Sigmoid colon (tissue), 7 donors: ENCODE measurements around the gene ACIN1. TPM values are rescaled to one million over a fixed set of nuclear protein-coding genes. Genes with fewer than 3 reads are reported as not detected.
A peak's percentile ranks its signal among the peaks of the same experiment; 100 is the strongest.

Experiments
- DNase-seq: peaks from one replicate; pipeline ENCODE4 v3.0.0-alpha.2; 2019
- H3K27ac ChIP-seq, 4 donors: fragments of 200-600 bp; sonication (generic); one replicate each; pipeline ENCODE4 v1.5.1; 2016 to 2019; ENCODE audit warnings: mild to moderate bottlenecking in 1 of 4
- H3K27me3 ChIP-seq, 3 donors: fragments of 200-600 bp; sonication (generic); one replicate each; pipeline ENCODE4 v1.5.1; 2019; ENCODE audit warnings: mild to moderate bottlenecking in 1 of 3
- H3K36me3 ChIP-seq, 4 donors: fragments of 200-600 bp; sonication (generic); one replicate each; pipeline ENCODE4 v1.5.1; 2016 to 2019
- H3K4me1 ChIP-seq, 4 donors: fragments of 200-600 bp; sonication (generic); one replicate each; pipeline ENCODE4 v1.5.1; 2017 to 2019
- H3K4me3 ChIP-seq, 4 donors: fragments of 200-600 bp; sonication (generic); one replicate each; pipeline ENCODE4 v1.5.1; 2017 to 2019; ENCODE audit warnings: mild to moderate bottlenecking in 2 of 4, moderate library complexity in 1 of 4
- H3K9me3 ChIP-seq, 4 donors: fragments of 200-600 bp in 3 of 4; sonication (generic) in 3 of 4; one replicate each; pipeline versions ENCODE4 v1.5.1 to v1.6.1; 2013 to 2019
- EP300 ChIP-seq, 4 donors: sonication (generic); formaldehyde crosslinking; IDR thresholded peaks; one replicate each; pipeline ENCODE4 v1.6.1; 2017; ENCODE audit warnings: antibody characterized with exemption in 4 of 4
- POLR2A ChIP-seq, 2 donors: fragments of 450-650 bp; IDR thresholded peaks; one replicate each; pipeline ENCODE4 v1.6.1; 2016; ENCODE audit warnings: antibody characterized with exemption in 2 of 2, mild to moderate bottlenecking in 2 of 2, moderate library complexity in 2 of 2
- POLR2AphosphoS5 ChIP-seq, 4 donors: sonication (generic); formaldehyde crosslinking; IDR thresholded peaks; one replicate each; pipeline ENCODE4 v1.6.1; 2017; ENCODE audit warnings: antibody characterized with exemption in 4 of 4
- WGBS, 2 donors: extraction: QIAGEN DNeasy Blood & Tissue Kit; methylation state at CpG; one replicate each; pipeline ENCODE4 v1.1.7; 2013; 5-methylcytosine and 5-hydroxymethylcytosine counted together
- intact Hi-C: fragments of 100-400 bp; cut with DNase I; formaldehyde crosslinking; loops from one replicate; pipeline ENCODE4 v1.15.1; 2023
- polyA plus RNA-seq, 3 donors: library from polyadenylated mRNA; stranded (reverse); fragments of 200-250 nt; gene quantifications; one replicate each; pipeline ENCODE4 v1.2.3, GENCODE V29; 2013
- total RNA-seq, 4 donors: library from RNA; depleted of rRNA; stranded (reverse); fragments of >200 nt; gene quantifications; one replicate each; pipeline ENCODE4 v1.1.0, GENCODE V29; 2016
- TF ChIP-seq, protein P1 (sequence below), 4 experiments: fragments of 450-650 bp in 3 of 4; fragments of 200-600 bp in 1 of 4; IDR thresholded peaks; one replicate each; pipeline ENCODE4 v1.5.1; 2016 to 2019; ENCODE audit warnings: antibody characterized with exemption in 4 of 4, mild to moderate bottlenecking in 3 of 4, moderate library complexity in 2 of 4
- donor health status: healthy with polysubstance abuse.
- donor health status: Bipolar disorder and iron deficiency.
- donor health status: healthy.

ACIN1 gene
- total and polyA plus RNA-seq, 7 donors, result 37.8 to 129 (median 88.4) TPM

DNA sequence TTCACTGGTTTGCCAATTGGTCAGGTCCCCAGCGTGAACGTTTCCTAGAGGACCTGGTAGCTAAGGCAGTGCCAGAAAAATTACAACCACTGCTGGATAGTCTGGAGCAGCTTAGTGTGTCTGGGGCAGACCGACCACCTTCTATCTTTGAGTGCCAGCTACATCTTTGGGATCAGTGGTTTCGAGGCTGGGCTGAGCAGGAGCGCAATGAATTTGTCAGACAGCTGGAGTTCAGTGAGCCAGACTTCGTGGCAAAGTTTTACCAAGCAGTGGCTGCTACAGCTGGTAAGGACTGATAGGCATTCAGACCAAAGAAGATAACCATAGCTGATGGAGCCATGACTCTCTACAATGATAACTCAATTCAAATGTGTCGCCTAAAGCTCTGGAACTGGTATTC, 2.9 kb upstream of the ACIN1 start:
- intact Hi-C loops, result loop anchor here (5.0 to 10.0 kb wide), 3 partner anchors 207 to 457 kb away; partner anchors contain the start of genes BCL2L2, LRP10, PPP1R3E and THTPA
- Histone ChIP-seq H3K9me3 (no peaks in the 10 kb centered on the region), H3K4me3 (no peak overlapping the region), H3K4me1 (peaks cover 0 to 39% (median 30%) of the 10 kb centered on the region in 4 donors), H3K27ac (peak overlapping the region in 1 of 4 donors; percentile 11), H3K27me3 (no peaks in the 10 kb centered on the region), H3K36me3 (peaks cover 0 to 25% (median 12%) of the 10 kb centered on the region in 4 donors)
- WGBS, 2 donors, result 88 to 89% methylated on average over 7 of the region's 7 CpGs
- TF ChIP-seq POLR2AphosphoS5 (IDR thresholded peaks at IDR 0.05), result no peak
- no peak for TF ChIP-seq POLR2A (IDR thresholded peaks at IDR 0.05)
- TF ChIP-seq EP300 (IDR thresholded peaks at IDR 0.05), result no peak
- TF ChIP-seq, protein P1, sequence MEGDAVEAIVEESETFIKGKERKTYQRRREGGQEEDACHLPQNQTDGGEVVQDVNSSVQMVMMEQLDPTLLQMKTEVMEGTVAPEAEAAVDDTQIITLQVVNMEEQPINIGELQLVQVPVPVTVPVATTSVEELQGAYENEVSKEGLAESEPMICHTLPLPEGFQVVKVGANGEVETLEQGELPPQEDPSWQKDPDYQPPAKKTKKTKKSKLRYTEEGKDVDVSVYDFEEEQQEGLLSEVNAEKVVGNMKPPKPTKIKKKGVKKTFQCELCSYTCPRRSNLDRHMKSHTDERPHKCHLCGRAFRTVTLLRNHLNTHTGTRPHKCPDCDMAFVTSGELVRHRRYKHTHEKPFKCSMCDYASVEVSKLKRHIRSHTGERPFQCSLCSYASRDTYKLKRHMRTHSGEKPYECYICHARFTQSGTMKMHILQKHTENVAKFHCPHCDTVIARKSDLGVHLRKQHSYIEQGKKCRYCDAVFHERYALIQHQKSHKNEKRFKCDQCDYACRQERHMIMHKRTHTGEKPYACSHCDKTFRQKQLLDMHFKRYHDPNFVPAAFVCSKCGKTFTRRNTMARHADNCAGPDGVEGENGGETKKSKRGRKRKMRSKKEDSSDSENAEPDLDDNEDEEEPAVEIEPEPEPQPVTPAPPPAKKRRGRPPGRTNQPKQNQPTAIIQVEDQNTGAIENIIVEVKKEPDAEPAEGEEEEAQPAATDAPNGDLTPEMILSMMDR (IDR thresholded peaks at IDR 0.05), result no peak
- no peak for DNase-seq

DNA sequence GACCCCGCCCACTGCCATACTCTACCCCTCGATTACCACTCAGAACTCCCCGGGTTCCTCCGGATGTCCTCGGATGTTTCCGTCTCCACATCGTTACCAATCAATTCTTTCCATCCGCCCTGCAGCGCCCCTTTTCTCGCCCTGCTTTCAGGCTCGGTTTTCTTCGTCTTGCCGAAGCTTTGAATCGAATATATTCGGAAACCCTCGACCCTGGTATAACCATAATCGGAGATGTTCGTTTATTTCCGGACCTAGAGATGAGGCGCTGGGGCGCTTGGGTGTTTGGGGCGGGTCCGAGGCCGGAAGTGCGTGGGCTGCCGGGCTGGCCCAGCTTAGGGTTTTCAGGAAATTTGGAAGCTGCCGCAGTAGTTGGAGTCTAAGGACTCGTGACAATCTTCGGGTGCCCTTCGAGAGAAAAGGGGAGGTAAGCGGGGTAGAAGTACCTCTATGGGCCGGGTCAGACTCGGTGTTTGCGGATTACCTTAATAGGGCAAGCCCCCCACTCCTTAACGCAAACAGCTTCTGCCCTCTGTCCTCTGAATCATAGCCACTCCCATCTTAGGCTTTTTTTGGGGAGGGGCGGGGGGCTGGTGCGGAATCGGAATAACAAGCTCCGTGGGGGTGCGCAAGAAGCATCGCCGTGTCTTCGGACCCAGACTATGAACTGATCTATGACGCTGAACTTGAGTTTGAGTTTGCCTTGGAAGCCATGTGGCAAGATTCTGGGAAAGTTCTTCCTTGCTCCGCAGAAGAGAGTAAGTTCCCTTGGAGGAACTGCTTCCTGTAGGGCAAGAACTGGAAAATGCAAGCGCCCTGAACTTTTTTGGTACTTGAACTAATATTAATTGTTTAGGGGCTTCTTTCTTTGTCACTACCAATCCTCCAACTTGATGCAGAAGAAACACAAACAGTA, 516 bp upstream of the ACIN1 start, which contains the start of gene C14orf119:
Gene C14orf119 (plus strand): TSS at position 310 of the 913 bp plus-strand sequence. CDS start 2,154 bp downstream, outside the sequence.
- Histone ChIP-seq H3K36me3 (peaks cover 0 to 48% (median 14%) of the 10 kb centered on the region in 4 donors), H3K4me1 (peaks cover 0 to 49% (median 38%) of the 10 kb centered on the region in 4 donors), H3K9me3 (no peaks in the 10 kb centered on the region), H3K27ac (peak within 1 kb of the TSS; percentile 97 to 99 (median 98)), H3K4me3 (peak within 1 kb of the TSS; percentile 79 to 93 (median 90)), H3K27me3 (no peaks in the 10 kb centered on the region)
- TF ChIP-seq POLR2AphosphoS5 (IDR thresholded peaks at IDR 0.05), result peak; percentile 90 to 94 (median 92)
- TF ChIP-seq EP300 (IDR thresholded peaks at IDR 0.05), result peak in 1 of 4 donors; percentile 56
- TF ChIP-seq, protein P1 (IDR thresholded peaks at IDR 0.05), result no peak
- TF ChIP-seq POLR2A (IDR thresholded peaks at IDR 0.05), result peak; percentile 86
- WGBS, 2 donors, result 0% methylated on average over 46 of the region's 46 CpGs
- intact Hi-C loops, result loop anchor here (5.0 to 10.0 kb wide), 3 partner anchors 209 to 459 kb away; partner anchors contain the start of genes BCL2L2, LRP10, PPP1R3E and THTPA
- peak; percentile 100 for DNase-seq

DNA sequence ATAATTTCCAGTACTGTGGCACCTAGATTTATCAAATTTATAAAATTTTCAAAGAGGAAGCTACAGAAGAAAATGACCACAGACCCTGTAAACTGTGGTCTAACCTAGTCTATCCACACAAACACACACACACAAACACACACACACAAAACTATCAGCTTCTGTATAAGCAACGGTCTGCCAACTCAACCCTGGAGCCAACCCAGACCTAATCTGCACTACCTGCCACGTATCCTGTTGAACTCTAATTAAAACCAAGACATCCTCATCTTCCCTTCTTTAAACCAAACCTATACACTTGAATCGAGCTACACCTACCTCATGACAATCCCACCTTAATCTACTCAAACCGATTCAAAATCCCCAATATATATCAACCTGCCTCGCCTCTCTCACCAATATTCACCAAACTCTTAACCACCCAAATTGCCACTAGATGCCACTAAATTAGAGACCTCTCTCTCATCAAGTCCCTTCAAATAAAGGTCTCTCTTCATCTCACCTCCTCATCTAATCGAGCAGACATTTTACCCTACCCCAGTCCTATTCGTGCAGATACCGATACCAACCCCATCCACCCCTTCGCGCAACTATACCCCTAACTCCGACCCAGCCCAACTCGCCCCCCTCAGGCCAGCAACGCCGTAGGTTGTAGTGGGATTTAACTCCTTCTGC, 808 bp downstream of the ACIN1 start:
- Histone ChIP-seq H3K9me3 (no peaks in the 10 kb centered on the region), H3K36me3 (peaks cover 11 to 57% (median 28%) of the 10 kb centered on the region in 4 donors), H3K4me3 (peak overlapping the region; percentile 79 to 93 (median 90)), H3K27me3 (no peaks in the 10 kb centered on the region), H3K27ac (peak overlapping the region; percentile 97 to 99 (median 98)), H3K4me1 (peaks cover 0 to 44% (median 38%) of the 10 kb centered on the region in 4 donors)
- DNase-seq, result no peak
- TF ChIP-seq POLR2A (IDR thresholded peaks at IDR 0.05), result no peak
- TF ChIP-seq, protein P1 (IDR thresholded peaks at IDR 0.05), result no peak
- TF ChIP-seq EP300 (IDR thresholded peaks at IDR 0.05), result no peak
- no peak for TF ChIP-seq POLR2AphosphoS5 (IDR thresholded peaks at IDR 0.05)
- intact Hi-C loops, result loop anchor here (10.0 kb wide), 2 partner anchors 211 to 461 kb away; partner anchors contain the start of genes BCL2L2, PPP1R3E, THTPA and ZFHX2
- WGBS, 2 donors, result 1% methylated on average over 14 of the region's 14 CpGs

DNA sequence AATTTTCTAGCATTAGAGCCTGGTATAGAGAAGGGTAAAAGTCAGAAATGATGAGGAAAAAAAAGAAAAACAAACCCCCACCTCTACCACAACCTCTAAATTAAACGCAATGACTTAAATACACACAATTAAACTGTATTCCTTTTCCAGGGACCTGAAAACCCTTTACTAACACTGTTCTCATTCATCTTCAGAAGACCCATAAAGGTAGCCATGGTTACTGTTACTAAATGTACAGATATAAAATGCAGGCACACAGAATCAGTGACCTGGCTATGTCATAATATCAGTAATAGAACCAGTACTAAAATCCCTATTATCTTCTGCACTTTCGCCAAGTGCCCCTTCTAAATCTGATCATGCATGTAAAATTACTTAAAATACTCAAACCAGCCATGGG, 1.4 kb downstream of the ACIN1 start:
- peaks cover 14 to 57% (median 31%) of the 10 kb centered on the region in 4 donors for H3K36me3 ChIP-seq
- no peak for DNase-seq
- peak overlapping the region in 3 of 4 donors; percentile 79 to 93 (median 87) for H3K4me3 ChIP-seq
- H3K4me1 ChIP-seq, result peaks cover 0 to 44% (median 38%) of the 10 kb centered on the region in 4 donors
- H3K27ac ChIP-seq, result peak overlapping the region in 2 of 4 donors; percentile 97 to 99
- no peaks in the 10 kb centered on the region for H3K27me3 ChIP-seq
- 57 to 81% methylated on average over 2 of the region's 2 CpGs for WGBS, 2 donors
- no peaks in the 10 kb centered on the region for H3K9me3 ChIP-seq
- TF ChIP-seq POLR2AphosphoS5 (IDR thresholded peaks at IDR 0.05) (no peak), EP300 (IDR thresholded peaks at IDR 0.05) (no peak), POLR2A (IDR thresholded peaks at IDR 0.05) (no peak)
- TF ChIP-seq, protein P1 (IDR thresholded peaks at IDR 0.05), result no peak
- intact Hi-C loops, result loop anchor here (10.0 kb wide), 2 partner anchors 211 to 461 kb away; partner anchors contain the start of genes BCL2L2, PPP1R3E, THTPA and ZFHX2
